ENCODE measurements around the gene KRTAP13-1.

DNA sequence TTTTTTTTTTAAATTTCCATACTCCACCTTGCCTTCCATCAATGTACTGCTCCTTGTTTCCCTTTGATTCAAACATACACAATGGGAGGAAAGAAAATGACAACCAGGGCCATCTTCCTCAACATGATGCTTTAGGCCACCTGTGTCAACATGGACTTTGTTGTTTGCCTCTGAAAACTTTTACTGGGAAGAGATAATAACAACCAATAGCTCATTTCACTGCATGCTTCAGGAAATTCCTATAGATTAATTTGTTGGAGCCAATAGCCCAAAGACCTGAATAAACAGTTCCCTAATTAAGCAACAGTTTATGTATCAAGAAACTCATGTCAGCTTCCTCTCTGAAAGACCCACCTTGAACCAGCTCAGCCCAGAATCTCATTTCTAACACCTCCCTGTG lies 47.4 kb downstream of the KRTAP13-1 start:
- TF ChIP-seq CTCF (IDR thresholded peaks at IDR 0.05; ENCODE audit: low read depth, low read length) = no peak
- TF ChIP-seq MYC (IDR thresholded peaks at IDR 0.05; ENCODE audit: low read depth, low read length) = no peak
